Measurements from ENCODE around the gene PTPRM. TPM values are rescaled to one million over a fixed set of nuclear protein-coding genes. Genes with fewer than 3 reads are reported as not detected.

The PTPRM gene
- total RNA-seq, 1 donor from 2014 or later = 63.2 TPM

DNA sequence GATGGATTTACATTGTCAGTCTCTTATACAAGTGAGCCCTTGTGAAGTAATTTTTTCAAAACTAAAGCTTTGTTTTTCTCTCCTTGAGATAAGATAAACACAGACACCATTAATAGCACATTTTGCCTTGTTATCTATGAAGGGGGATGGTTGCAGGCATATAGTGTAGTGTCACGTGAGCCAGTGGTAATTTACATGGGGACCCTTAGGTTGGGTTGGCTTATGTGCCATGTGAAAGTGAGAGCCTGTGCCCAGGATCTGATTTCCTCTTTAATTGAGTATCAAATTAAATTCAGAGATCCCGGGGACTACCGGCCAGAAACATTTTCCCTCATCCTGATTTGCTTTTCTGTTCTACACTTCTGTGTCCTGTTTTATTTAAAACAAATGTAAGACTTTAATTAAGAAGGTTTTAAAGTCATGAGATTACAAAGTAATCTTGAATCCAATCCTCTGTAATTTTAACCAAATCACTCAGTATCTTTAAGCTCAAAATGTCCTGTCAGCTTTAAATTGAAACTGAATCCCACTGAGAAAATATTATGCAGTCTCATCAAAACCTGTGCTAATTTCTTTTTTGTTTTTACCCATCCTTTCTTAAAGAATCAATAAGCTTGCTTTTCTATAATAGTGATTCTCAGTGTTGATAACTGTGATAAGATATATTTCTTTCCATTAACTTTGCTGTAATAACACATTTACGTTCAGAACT, 63.8 kb downstream of the PTPRM start:
- TF ChIP-seq, protein P1, sequence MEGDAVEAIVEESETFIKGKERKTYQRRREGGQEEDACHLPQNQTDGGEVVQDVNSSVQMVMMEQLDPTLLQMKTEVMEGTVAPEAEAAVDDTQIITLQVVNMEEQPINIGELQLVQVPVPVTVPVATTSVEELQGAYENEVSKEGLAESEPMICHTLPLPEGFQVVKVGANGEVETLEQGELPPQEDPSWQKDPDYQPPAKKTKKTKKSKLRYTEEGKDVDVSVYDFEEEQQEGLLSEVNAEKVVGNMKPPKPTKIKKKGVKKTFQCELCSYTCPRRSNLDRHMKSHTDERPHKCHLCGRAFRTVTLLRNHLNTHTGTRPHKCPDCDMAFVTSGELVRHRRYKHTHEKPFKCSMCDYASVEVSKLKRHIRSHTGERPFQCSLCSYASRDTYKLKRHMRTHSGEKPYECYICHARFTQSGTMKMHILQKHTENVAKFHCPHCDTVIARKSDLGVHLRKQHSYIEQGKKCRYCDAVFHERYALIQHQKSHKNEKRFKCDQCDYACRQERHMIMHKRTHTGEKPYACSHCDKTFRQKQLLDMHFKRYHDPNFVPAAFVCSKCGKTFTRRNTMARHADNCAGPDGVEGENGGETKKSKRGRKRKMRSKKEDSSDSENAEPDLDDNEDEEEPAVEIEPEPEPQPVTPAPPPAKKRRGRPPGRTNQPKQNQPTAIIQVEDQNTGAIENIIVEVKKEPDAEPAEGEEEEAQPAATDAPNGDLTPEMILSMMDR (conservative IDR thresholded peaks at IDR 0.05; ENCODE audit: low read depth, low read length) = no peak
- no peak overlapping the region for H3K4me3 ChIP-seq (ENCODE audit: low read depth, low read length)
- no peak for DNase-seq (ENCODE audit: low read depth)

DNA sequence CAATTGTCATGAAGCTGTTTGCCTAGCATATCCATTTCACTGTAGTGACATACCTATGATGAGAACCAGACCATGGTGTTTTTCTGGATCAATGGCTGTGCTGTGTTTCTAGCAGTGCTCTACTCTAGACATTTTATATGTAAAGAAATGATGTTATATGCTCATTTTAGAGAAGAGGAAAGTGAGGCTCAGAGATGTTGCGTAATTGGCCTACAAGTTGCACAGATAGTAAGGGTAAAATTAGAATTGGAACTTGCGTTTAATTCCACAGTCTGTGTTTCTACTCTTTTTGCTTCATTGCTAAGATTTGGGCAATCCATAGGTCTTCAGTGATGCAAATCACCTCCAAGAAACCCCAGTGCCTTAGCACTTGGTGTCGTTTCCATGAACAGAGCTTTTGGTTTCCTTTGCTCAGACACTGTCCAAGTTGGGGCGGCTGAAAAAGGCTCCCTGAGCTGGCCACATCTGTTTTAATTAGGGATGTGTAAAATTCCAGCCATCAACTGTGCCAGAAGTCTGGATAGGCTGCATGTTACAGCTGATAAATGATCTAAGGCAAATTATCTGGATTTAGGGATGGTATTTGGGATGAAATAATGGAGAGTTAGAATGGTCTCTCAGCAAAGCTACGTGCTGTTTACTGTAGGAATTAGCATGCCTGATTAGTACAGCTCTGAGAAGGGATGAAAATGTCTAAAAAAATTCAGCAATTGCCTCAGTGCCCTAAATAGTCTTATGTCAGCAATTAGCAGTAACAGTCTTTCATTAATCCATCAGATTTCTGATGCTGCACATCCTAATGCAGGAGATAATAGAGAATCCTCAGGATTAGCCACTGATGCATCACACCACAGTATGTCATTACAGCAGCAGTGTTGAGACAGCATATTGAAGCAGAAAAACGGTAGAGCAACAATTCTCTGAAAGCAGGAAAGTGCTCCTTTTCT, 65.3 kb downstream of the PTPRM start:
- no peak overlapping the region for H3K4me3 ChIP-seq (ENCODE audit: low read depth, low read length)
- TF ChIP-seq, protein P1 (conservative IDR thresholded peaks at IDR 0.05; ENCODE audit: low read depth, low read length) = no peak
- no peak for DNase-seq (ENCODE audit: low read depth)

DNA sequence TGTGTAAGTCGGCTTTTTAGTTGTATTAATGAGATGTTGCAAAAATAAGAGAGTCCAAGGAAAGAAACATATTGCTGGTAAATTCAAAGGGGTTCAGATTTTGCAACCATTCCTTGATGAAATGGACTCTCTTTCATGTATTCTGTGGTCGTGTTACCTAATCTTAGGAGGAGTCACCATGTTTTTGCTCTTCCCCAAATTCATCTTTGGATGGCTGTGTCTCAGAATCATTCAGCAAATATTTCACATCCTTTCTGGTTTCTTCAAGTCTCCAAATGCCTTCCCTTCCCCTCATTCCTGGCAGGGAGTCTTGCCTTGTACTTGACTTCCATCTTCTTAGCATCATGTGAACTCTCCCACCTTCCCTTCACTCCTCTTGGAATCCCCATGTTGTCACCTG, 66.1 kb downstream of the PTPRM start:
- no peak for DNase-seq (ENCODE audit: low read depth)
- TF ChIP-seq, protein P1 (conservative IDR thresholded peaks at IDR 0.05; ENCODE audit: low read depth, low read length) = no peak
- no peak overlapping the region for H3K4me3 ChIP-seq (ENCODE audit: low read depth, low read length)

DNA sequence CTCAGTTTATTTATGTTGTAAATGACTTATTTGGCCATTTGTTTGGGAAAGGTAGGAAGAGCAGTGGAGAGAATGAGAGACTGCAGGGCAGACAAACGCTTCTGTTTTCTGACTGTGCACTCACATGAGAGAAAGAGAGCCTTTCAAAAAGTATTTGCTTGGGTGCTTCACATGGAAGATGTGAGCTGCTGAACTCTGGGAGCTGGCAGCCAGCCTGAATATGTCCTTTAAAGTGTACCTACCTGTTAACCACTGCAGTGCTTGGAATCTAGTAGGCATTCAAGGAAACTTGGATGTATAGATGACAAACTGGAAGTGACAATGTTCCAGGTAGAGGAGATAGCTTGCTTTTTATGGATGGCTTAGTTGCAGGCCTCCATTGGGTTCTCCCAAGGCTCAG, 68.8 kb downstream of the PTPRM start:
- DNase-seq (ENCODE audit: low read depth) = no peak
- TF ChIP-seq, protein P1 (conservative IDR thresholded peaks at IDR 0.05; ENCODE audit: low read depth, low read length) = no peak
- H3K4me3 ChIP-seq (ENCODE audit: low read depth, low read length) = no peak overlapping the region

DNA sequence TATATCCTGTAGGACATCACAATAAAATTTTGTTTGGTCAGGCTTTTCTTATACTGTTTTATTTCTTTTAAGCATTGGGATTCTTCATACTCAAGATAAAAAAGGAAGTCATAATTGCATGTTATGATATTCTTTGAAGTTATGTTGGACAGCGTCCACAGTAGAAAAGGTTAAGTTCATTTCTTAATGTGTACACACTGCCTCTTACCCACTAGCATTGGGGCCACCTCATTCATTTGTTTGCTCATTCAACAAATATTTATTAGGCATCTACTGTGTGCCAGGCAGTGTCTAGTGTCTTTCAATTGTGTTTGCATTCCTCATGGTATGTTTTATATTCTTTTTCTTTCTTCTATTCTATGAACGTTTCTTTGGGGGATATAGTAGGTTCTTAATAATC, 70.2 kb downstream of the PTPRM start:
- TF ChIP-seq, protein P1 (conservative IDR thresholded peaks at IDR 0.05; ENCODE audit: low read depth, low read length) = no peak
- H3K4me3 ChIP-seq (ENCODE audit: low read depth, low read length) = no peak overlapping the region
- DNase-seq (ENCODE audit: low read depth) = no peak

DNA sequence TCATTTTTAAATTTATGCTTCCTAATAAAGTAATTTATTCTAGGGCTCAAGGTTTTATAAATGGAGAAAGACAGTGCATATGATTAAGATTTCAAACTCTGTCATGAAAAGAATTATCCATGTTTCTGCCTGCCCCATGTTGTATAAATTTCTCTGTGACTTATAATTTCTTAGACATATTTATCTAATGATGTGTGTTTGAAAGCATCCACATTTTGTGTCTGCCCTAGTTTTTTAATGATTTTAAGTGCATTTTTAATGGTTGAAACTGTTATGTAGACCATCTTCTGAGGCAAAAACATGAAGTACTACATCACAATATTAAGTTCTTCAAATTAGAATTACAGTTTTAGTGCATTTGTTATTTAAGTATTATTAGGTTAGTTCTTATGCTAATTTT, 71.2 kb downstream of the PTPRM start:
- TF ChIP-seq, protein P1 (conservative IDR thresholded peaks at IDR 0.05; ENCODE audit: low read depth, low read length) = no peak
- no peak for DNase-seq (ENCODE audit: low read depth)
- no peak overlapping the region for H3K4me3 ChIP-seq (ENCODE audit: low read depth, low read length)
